ENCODE results near the gene MOCS3. TPM values are rescaled to one million over a fixed set of nuclear protein-coding genes. Genes with fewer than 3 reads are reported as not detected.

MOCS3 gene
- 5.1 TPM for total RNA-seq
- polyA plus RNA-seq (ENCODE audit: insufficient read depth, low read depth, low replicate concordance), result 1.9 TPM
- long read RNA-seq, donor 1, full-length matches to known transcripts, result 20 of 20 reads
- long read RNA-seq, donor 1, partial matches to known transcripts, result 0 of 20 reads
- long read RNA-seq, donor 1, other reads (novel, unspliced or antisense), result 0 of 20 reads
- long read RNA-seq, donor 2, full-length matches to known transcripts, result 14 of 14 reads
- long read RNA-seq, donor 2, partial matches to known transcripts, result 0 of 14 reads
- long read RNA-seq, donor 2, other reads (novel, unspliced or antisense), result 0 of 14 reads
- long read RNA-seq, donor 3, full-length matches to known transcripts, result 18 of 18 reads
- long read RNA-seq, donor 3, partial matches to known transcripts, result 0 of 18 reads
- long read RNA-seq, donor 3, other reads (novel, unspliced or antisense), result 0 of 18 reads
- long read RNA-seq, donor 4, full-length matches to known transcripts, result 11 of 11 reads
- long read RNA-seq, donor 4, partial matches to known transcripts, result 0 of 11 reads
- long read RNA-seq, donor 4, other reads (novel, unspliced or antisense), result 0 of 11 reads
- long read RNA-seq, donor 5, result 0 reads
- long read RNA-seq, donor 6, full-length matches to known transcripts, result 4 of 4 reads
- long read RNA-seq, donor 6, partial matches to known transcripts, result 0 of 4 reads
- long read RNA-seq, donor 6, other reads (novel, unspliced or antisense), result 0 of 4 reads
- long read RNA-seq, donor 7, full-length matches to known transcripts, result 12 of 12 reads
- long read RNA-seq, donor 7, partial matches to known transcripts, result 0 of 12 reads
- long read RNA-seq, donor 7, other reads (novel, unspliced or antisense), result 0 of 12 reads
- long read RNA-seq, donor 8, full-length matches to known transcripts, result 11 of 11 reads
- long read RNA-seq, donor 8, partial matches to known transcripts, result 0 of 11 reads
- long read RNA-seq, donor 8, other reads (novel, unspliced or antisense), result 0 of 11 reads
- long read RNA-seq, donor 9, full-length matches to known transcripts, result 12 of 12 reads
- long read RNA-seq, donor 9, partial matches to known transcripts, result 0 of 12 reads
- long read RNA-seq, donor 9, other reads (novel, unspliced or antisense), result 0 of 12 reads
- long read RNA-seq, donor 10, full-length matches to known transcripts, result 22 of 22 reads
- long read RNA-seq, donor 10, partial matches to known transcripts, result 0 of 22 reads
- long read RNA-seq, donor 10, other reads (novel, unspliced or antisense), result 0 of 22 reads

DNA sequence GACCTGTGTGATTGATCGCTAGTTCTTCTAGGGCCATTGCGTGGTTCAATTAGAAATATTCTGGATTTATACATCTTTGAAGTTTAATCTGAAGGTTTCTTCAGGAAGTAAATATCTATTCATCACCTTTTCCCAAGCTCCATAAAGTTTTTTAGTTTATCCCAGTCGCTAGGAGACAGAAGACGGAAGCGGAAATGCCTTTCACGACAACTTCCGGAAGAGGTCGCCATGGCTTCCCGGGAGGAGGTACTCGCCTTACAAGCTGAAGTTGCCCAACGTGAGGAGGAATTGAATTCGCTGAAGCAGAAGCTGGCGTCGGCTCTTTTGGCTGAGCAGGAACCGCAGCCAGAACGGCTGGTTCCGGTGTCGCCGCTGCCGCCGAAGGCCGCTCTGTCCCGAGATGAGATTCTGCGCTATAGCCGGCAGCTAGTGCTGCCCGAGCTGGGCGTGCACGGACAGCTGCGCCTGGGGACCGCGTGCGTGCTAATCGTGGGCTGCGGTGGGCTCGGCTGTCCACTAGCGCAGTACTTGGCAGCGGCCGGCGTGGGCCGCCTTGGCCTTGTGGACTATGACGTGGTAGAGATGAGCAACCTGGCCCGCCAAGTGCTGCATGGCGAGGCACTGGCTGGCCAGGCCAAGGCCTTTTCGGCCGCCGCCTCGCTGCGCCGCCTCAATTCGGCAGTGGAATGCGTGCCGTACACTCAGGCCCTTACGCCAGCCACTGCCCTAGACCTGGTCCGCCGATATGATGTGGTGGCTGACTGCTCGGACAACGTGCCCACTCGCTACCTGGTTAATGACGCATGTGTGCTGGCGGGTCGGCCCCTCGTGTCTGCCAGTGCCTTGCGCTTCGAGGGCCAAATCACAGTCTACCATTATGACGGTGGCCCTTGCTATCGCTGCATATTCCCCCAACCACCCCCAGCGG is at the start of gene MOCS3:
Gene MOCS3, plus strand, starts transcription at position 204 of the 928 bp plus-strand sequence. Its CDS starts 25 bp downstream, at position 229.
- no peak for TF ChIP-seq CTCF (IDR thresholded peaks at IDR 0.05; ENCODE audit: borderline replicate concordance, extremely low read depth, insufficient read depth)
- Histone ChIP-seq H3K9ac (ENCODE audit: low read length in 3 of 3) (peak within 1 kb of the TSS; percentile 88 to 98 (median 98)), H3K9me3 (ENCODE audit: control insufficient read depth in 2 of 3, insufficient read depth in 1 of 3, low read length in 3 of 3) (no peaks in the 10 kb centered on the region), H3K4me1 (ENCODE audit: control insufficient read depth in 2 of 3, insufficient read depth in 2 of 3, low read depth in 1 of 3, low read length in 3 of 3) (peaks cover 0 to 18% (median 12%) of the 10 kb centered on the region in 3 donors), H3K27ac (ENCODE audit: low read depth in 2 of 2, low read length in 2 of 2) (peak within 1 kb of the TSS; percentile 89 to 95), H3K36me3 (ENCODE audit: control insufficient read depth in 2 of 3, insufficient read depth in 3 of 3, low read length in 3 of 3) (peaks cover 0 to 7% (median 7%) of the 10 kb centered on the region in 3 donors), H3K27me3 (ENCODE audit: control insufficient read depth, insufficient read depth, low read length) (no peaks in the 10 kb centered on the region), H3K4me3 (ENCODE audit: low read length in 3 of 3) (peak within 1 kb of the TSS; percentile 99)
- intact Hi-C loops (cut with DNase I), result no loop called here
- no peak for FAIRE-seq
- DNase-seq, result peak; percentile 90 to 97 (median 90)

DNA sequence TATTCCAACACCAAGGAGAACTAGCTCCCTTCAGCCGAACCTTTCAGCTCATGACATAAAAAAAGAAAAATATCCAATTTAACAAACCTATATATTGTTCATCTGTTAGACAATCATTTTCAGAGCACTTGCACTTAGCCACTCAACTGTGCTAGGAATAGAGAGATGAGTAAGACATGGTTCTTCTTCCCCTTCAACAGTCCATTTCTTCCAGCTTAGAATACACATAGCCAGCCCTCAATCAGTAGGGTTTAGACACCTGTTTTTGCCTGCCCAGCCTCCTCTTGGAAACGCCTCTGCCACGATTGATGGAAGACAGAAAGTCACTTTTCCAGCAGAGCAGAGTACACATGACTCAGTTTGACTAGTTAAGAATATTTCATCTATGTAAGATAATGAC is 49.2 kb upstream of the MOCS3 start:
- H3K9me3 ChIP-seq (ENCODE audit: control insufficient read depth in 2 of 3, insufficient read depth in 1 of 3, low read length in 3 of 3), result no peaks in the 10 kb centered on the region
- no peak for FAIRE-seq
- no peak overlapping the region for H3K27ac ChIP-seq (ENCODE audit: low read depth in 2 of 2, low read length in 2 of 2)
- no peak overlapping the region for H3K4me3 ChIP-seq (ENCODE audit: low read length in 3 of 3)
- no peaks in the 10 kb centered on the region for H3K36me3 ChIP-seq (ENCODE audit: control insufficient read depth in 2 of 3, insufficient read depth in 3 of 3, low read length in 3 of 3)
- peaks cover 0 to 6% (median 1%) of the 10 kb centered on the region in 3 donors for H3K4me1 ChIP-seq (ENCODE audit: control insufficient read depth in 2 of 3, insufficient read depth in 2 of 3, low read depth in 1 of 3, low read length in 3 of 3)
- no peak for TF ChIP-seq CTCF (IDR thresholded peaks at IDR 0.05; ENCODE audit: borderline replicate concordance, extremely low read depth, insufficient read depth)
- no peak overlapping the region for H3K9ac ChIP-seq (ENCODE audit: low read length in 3 of 3)
- no peak for DNase-seq
- no peaks in the 10 kb centered on the region for H3K27me3 ChIP-seq (ENCODE audit: control insufficient read depth, insufficient read depth, low read length)
- intact Hi-C loops (cut with DNase I), result no loop called here

DNA sequence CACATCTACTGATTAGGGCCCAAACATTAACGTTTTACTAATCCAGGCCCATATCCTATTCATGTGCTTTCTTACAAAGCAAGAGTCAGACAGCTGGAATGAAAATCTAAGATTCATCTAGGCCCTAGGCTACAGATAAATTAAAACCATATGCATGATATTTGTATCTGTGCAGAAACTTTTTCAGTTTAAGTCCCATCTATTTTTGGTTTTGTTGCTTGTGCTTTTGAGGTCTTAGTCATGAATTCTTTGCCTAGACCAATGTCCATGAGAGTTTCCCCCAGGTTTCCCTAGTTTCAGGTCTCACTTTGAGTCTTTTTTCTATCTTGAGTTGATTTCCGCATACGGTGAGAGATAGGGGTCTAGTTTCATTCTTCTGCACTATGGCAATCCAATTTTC is 47.6 kb upstream of the MOCS3 start:
- Histone ChIP-seq H3K36me3 (ENCODE audit: control insufficient read depth in 2 of 3, insufficient read depth in 3 of 3, low read length in 3 of 3) (no peaks in the 10 kb centered on the region), H3K9ac (ENCODE audit: low read length in 3 of 3) (no peak overlapping the region), H3K4me1 (ENCODE audit: control insufficient read depth in 2 of 3, insufficient read depth in 2 of 3, low read depth in 1 of 3, low read length in 3 of 3) (peaks cover 6 to 11% (median 10%) of the 10 kb centered on the region in 3 donors), H3K9me3 (ENCODE audit: control insufficient read depth in 2 of 3, insufficient read depth in 1 of 3, low read length in 3 of 3) (no peaks in the 10 kb centered on the region), H3K27ac (ENCODE audit: low read depth in 2 of 2, low read length in 2 of 2) (no peak overlapping the region), H3K4me3 (ENCODE audit: low read length in 3 of 3) (no peak overlapping the region), H3K27me3 (ENCODE audit: control insufficient read depth, insufficient read depth, low read length) (no peaks in the 10 kb centered on the region)
- no peak for TF ChIP-seq CTCF (IDR thresholded peaks at IDR 0.05; ENCODE audit: borderline replicate concordance, extremely low read depth, insufficient read depth)
- intact Hi-C loops (cut with DNase I), result no loop called here
- DNase-seq, result no peak
- FAIRE-seq, result no peak

All from kidney (tissue), 22 donors.